RWPE2 (cell line): Measurements from ENCODE around the gene SOX13.
"Not testable (repeated sequence)": the region's sequence is repeated elsewhere in the genome, so short reads cannot be mapped to it uniquely, and the experiment has no call there.

Source experiments
- ATAC-seq: fragments of 200-7000 bp; cut with Tn5 transposase; 3 replicates; pipeline ENCODE4 v1.9.1; 2021; ENCODE audit warnings: low read depth
- DNase-seq: peaks from one replicate; pipeline ENCODE4 v3.0.0-alpha.2; 2020; ENCODE audit warnings: low spot score
- H3K27ac ChIP-seq: fragments of 450-650 bp; 2 replicates; pipeline ENCODE4 v1.5.1; 2017; ENCODE audit warnings: mild to moderate bottlenecking; ENCODE audit not compliant: poor library complexity, severe bottlenecking
- H3K27me3 ChIP-seq: fragments of 250-450 bp; sonication (Bioruptor Pico); 2 replicates; pipeline ENCODE4 v1.5.1; 2021; ENCODE audit warnings: mild to moderate bottlenecking, moderate library complexity; ENCODE audit not compliant: insufficient read depth, poor library complexity, severe bottlenecking
- H3K36me3 ChIP-seq: fragments of 250-450 bp; sonication (Bioruptor Pico); 2 replicates; pipeline ENCODE4 v1.5.1; 2020; ENCODE audit warnings: low read depth, mild to moderate bottlenecking, moderate library complexity
- H3K4me1 ChIP-seq: fragments of 250-450 bp; sonication (Bioruptor Pico); 2 replicates; pipeline ENCODE4 v1.5.1; 2021; ENCODE audit warnings: mild to moderate bottlenecking, moderate library complexity; ENCODE audit not compliant: insufficient read depth, poor library complexity, severe bottlenecking
- H3K4me3 ChIP-seq: fragments of 250-450 bp; sonication (Bioruptor Pico); 2 replicates; pipeline ENCODE4 v1.5.1; 2021; ENCODE audit warnings: mild to moderate bottlenecking, moderate library complexity; ENCODE audit not compliant: severe bottlenecking
- H3K9me3 ChIP-seq: fragments of 250-450 bp; sonication (Bioruptor Pico); 2 replicates; pipeline ENCODE4 v1.5.1; 2021; ENCODE audit warnings: mild to moderate bottlenecking, moderate library complexity; ENCODE audit not compliant: severe bottlenecking
- TF ChIP-seq, protein P1 (sequence below): fragments of 450-650 bp; IDR thresholded peaks from one replicate; pipeline ENCODE4 v1.5.1; 2017; ENCODE audit warnings: mild to moderate bottlenecking, moderate library complexity; ENCODE audit not compliant: poor library complexity, severe bottlenecking

SOX13 gene

DNA sequence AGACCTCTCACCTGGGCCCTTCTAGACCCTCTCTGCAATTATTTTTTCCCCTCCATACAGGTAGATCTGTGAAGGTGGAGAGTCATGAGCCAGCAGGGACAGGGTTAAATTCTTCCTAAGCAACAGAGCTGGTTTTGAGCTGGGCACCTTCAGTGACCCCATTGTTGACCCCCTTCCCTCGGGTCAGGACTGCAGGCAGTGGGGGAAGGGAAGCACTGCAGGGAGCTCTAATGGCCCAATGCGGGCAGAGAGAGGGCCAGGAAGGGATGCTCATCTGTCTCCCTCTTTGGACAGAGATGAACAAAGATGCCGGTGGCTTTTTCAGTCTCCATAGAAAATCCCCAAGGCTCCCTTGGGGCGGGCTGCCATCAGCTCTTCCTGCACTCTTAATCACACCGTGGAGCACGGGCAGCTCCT lies 21.4 kb downstream of the SOX13 start:
- Histone ChIP-seq H3K27me3 (no peaks in the 10 kb centered on the region), H3K36me3 (no peaks in the 10 kb centered on the region), H3K4me3 (no peak overlapping the region), H3K27ac (no peak overlapping the region), H3K9me3 (no peaks in the 10 kb centered on the region), H3K4me1 (peaks cover 5% of the 10 kb centered on the region)
- ATAC-seq (no peak), DNase-seq (no peak)
- TF ChIP-seq, protein P1, sequence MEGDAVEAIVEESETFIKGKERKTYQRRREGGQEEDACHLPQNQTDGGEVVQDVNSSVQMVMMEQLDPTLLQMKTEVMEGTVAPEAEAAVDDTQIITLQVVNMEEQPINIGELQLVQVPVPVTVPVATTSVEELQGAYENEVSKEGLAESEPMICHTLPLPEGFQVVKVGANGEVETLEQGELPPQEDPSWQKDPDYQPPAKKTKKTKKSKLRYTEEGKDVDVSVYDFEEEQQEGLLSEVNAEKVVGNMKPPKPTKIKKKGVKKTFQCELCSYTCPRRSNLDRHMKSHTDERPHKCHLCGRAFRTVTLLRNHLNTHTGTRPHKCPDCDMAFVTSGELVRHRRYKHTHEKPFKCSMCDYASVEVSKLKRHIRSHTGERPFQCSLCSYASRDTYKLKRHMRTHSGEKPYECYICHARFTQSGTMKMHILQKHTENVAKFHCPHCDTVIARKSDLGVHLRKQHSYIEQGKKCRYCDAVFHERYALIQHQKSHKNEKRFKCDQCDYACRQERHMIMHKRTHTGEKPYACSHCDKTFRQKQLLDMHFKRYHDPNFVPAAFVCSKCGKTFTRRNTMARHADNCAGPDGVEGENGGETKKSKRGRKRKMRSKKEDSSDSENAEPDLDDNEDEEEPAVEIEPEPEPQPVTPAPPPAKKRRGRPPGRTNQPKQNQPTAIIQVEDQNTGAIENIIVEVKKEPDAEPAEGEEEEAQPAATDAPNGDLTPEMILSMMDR, result no peak

DNA sequence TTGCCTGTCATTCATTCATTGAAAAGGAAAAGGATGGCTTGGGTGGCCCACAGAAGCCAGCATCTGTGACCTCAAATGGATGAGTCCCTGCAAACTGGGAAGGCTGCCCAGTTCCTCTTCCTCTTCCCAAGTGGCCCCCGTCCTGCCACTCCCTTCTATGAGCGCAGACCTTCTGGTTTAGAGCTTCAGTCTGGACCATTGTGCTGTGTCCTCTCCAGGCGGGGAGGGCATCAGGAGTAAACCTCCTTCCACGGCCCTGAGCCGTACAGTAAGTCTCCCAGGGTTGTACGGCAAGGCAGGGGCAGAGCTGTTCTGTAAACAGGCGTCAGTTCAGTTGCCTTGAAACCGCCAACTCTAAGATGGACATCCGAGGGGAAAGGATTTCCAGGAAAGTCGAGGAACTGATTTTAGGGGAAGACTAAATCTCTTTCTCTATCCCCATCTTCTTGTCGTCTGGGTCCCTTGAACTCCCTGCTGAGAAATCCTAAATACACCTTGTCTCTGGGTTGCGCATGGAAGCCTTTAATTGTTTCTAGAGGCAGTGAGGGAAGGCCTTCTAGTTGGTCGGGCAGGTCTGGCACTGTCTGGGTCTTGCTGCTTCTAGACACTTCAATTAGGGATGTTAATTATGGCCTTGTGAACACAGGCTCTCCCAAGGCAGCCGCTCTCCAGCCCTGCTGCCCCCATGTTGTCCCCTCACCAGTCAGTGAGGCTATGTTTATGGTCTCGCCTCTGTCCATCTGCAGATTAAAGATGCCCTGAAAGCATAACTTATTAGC lies 22.1 kb downstream of the SOX13 start:
- ATAC-seq, result no peak
- no peaks in the 10 kb centered on the region for H3K36me3 ChIP-seq
- no peaks in the 10 kb centered on the region for H3K4me1 ChIP-seq
- H3K4me3 ChIP-seq, result no peak overlapping the region
- TF ChIP-seq, protein P1, result no peak
- H3K9me3 ChIP-seq, result no peaks in the 10 kb centered on the region
- no peaks in the 10 kb centered on the region for H3K27me3 ChIP-seq
- DNase-seq, result no peak
- no peak overlapping the region for H3K27ac ChIP-seq

DNA sequence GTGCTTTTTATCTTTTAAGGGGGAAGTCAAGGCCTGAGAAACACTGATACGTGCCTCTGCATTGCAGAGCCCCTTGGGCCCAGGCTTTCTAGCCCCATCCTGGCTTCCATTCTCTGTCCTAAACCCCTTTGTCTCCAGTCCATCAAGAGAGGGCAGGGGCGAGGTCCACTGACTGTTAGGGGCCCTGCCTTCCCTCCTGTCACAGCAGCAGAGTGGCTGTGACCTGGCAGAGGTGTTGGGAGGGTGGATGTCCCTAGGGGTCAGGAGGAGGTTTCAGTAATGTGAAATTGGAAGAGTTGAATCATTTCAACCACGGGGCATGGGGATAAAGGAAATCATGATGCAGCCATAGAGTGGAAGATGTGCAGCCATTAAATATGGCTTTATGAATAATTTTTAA lies 24.0 kb downstream of the SOX13 start:
- no peak for DNase-seq
- TF ChIP-seq, protein P1, result no peak
- Histone ChIP-seq H3K27ac (no peak overlapping the region), H3K4me3 (no peak overlapping the region), H3K27me3 (no peaks in the 10 kb centered on the region), H3K4me1 (peaks cover 1% of the 10 kb centered on the region), H3K36me3 (no peaks in the 10 kb centered on the region), H3K9me3 (no peaks in the 10 kb centered on the region)
- ATAC-seq, result no peak

DNA sequence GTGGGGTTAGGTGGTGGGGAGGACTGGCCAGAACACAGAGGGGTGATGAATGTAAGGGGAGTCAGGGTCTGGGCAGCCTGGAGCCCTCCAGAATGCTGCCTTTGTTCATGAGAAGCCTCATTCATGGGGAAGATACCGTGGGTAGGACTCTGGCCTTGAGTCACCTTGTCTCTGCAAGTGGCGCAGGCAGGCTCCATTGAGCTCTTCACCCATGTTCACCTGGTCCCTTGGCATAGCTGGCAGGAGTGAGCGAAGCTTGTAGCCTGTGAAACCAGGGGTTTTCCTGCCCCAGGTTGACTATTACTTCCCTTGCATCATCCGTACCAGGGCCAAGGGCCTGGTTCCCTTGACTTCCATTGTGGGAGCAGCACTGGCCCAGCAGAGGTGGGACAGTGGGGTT lies 25.8 kb downstream of the SOX13 start:
- no peaks in the 10 kb centered on the region for H3K9me3 ChIP-seq
- H3K36me3 ChIP-seq, result no peaks in the 10 kb centered on the region
- ATAC-seq (no peak), DNase-seq (no peak)
- peaks cover 19% of the 10 kb centered on the region for H3K4me1 ChIP-seq
- no peak overlapping the region for H3K27ac ChIP-seq
- H3K4me3 ChIP-seq, result no peak overlapping the region
- H3K27me3 ChIP-seq, result no peaks in the 10 kb centered on the region
- TF ChIP-seq, protein P1, result no peak

DNA sequence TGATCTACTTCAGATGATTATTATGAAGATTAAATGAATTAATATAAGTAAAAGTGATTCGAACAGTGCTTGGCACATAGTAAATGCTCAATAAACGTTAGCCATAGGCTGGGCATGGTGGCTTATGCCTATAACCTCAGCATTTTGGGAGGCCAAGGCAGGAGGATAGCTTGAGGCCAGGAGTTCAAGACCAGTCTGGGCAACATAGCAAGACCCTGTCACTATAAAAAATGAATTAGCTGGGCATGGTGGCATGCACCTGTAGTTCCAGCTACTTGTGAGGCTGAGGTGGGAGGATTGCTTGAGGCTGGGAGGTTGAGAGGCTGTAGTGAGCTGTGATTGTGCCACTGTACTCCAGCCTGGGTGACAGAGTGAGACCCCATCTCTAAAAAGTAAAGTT lies 26.8 kb downstream of the SOX13 start:
- not testable (repeated sequence) for ATAC-seq, H3K36me3 ChIP-seq, H3K27me3 ChIP-seq, H3K4me3 ChIP-seq, H3K9me3 ChIP-seq, DNase-seq, H3K27ac ChIP-seq
- peaks cover 30% of the 10 kb centered on the region for H3K4me1 ChIP-seq
